NCI-H510A treated with DMSO at 0.1 percent for 48 hours (cell line): ENCODE results near the gene MAS1L.

Experiments used
- DNase-seq: peaks from one replicate; lab custom pipeline; 2025; lab: John Stamatoyannopoulos, UW

Gene MAS1L

DNA sequence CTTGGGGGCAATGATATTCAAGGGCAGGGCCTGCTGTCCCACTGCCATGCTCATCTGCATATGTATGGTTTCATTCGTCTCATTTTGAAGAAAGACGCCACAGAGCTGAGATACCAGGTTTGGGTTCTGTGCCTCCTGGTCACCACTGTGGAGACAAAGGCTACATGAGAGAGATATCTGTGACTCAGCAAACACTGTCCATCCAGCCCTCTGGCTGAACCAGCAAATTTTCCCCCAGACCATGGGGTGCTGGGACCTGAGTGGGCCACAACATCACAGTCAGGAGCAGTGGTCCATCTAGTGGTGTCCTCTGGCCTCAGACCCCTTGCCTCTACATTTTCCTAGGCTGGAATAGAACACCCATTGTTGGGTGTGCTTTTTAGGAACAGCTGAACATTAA lies at the start of gene MAS1L:
TSS of gene MAS1L (minus strand) at position 297 of the 400 bp plus-strand sequence. CDS start at position 243, 54 bp downstream.
- no peak for DNase-seq

GRCh38 chr6:29532320-29532951 lies 44.7 kb upstream of the MAS1L start:
- no peak for DNase-seq

- DNase-seq, result no peak
These were observed 43.9 kb upstream of the MAS1L start for GRCh38 chr6:29531668-29532067.

- no peak for DNase-seq
These were observed 43.0 kb upstream of the MAS1L start for GRCh38 chr6:29530671-29531310.

DNA sequence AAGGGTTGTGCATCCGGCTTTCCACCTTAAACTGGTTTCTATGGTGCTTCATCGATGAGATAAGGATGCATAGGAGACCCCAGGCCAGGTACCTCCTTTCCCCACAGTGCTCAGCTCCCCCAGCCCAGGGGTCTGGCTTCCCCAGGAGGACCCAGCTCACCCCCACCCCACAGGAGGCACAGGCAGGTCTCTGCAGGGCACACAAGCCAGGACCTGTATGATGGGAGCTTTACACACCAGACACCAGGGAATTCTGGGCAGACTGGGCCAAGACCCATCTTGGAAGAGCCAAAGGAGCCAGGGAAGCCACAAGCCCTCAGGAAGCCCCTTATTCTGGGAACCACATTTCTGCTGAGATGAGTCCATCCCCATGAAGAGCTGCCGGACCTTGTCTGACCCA lies 42.2 kb upstream of the MAS1L start:
- no peak for DNase-seq

DNA sequence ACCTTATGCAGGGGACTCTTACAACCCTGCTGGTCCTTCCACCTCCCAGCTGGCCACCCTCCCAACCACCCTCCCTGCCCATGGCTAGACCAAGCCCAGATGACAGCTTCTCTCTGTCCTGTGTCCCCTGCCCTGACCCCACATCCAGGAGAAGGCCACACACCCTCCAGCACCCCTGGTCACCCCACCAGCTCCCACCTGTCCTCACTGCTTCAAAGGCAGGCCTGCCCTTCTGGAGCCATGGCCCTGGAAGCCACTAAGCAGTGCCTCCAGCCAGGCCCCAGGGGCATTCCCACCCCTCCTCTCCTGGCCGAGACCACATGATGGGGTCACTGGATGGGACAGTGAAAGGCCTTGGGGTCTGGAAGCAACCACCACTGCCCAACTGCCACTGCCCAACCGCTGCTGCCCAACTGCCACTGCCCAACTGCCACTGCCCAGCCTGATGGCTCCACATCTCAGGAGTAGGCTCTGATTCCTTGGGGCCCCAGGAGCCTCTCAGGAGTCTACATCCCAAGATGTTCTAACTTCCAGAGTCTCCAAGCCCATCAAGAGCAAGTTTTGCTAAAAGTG lies 41.3 kb upstream of the MAS1L start:
- no peak for DNase-seq

DNA sequence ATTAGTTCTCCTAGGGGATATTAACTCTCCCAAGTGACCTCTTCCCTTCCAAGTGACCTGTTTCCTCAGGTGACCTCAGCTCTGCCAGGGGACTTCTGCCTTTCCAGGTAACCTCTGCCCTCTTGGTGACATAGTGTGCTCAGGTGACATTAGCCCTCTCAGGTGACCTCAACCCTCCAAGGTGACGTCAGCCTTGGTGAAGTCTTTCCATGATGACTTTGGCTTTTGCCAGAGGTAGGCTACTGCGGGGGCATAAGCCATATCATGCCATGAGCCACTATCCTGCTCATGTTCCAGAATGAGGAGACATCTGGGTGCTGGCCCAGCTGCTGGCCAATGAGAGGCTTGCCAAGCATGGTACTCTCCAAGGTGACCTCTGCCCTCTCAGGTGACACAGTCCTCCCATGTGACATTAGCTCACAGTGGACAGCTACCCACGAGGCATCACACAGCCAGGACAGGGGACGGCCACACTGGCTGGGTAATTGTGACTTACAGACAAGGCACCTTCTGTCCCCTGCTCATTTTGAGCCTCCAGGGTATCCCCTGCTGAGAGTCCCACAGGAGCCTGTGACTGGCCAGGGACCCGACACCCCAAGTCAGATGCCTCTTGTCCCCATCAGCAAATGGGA lies 40.7 kb upstream of the MAS1L start:
- no peak for DNase-seq

DNA sequence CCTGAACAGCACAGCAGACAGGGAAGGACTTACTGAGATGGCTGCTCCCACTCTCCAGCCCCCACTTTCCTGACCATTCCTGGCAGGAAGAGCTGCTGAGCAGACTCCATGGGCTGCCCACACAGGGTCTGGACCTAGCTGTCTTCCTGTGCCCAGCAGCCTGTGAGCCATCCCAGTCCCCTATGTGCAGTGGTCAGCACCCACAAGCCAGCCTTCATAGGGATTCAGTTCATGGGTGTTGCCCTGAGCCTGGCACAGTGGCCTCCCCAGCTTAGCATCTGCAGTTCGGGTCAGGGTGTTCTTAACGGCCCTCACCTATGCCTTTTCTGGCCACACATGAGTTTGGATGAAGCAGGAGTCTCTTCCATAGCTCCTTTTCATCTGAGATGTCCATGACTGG lies 39.8 kb upstream of the MAS1L start:
- no peak for DNase-seq

- DNase-seq, result no peak
These were observed 39.4 kb upstream of the MAS1L start for GRCh38 chr6:29527126-29527525.

- no peak for DNase-seq
These were observed 37.5 kb upstream of the MAS1L start for GRCh38 chr6:29525311-29525639.

DNA sequence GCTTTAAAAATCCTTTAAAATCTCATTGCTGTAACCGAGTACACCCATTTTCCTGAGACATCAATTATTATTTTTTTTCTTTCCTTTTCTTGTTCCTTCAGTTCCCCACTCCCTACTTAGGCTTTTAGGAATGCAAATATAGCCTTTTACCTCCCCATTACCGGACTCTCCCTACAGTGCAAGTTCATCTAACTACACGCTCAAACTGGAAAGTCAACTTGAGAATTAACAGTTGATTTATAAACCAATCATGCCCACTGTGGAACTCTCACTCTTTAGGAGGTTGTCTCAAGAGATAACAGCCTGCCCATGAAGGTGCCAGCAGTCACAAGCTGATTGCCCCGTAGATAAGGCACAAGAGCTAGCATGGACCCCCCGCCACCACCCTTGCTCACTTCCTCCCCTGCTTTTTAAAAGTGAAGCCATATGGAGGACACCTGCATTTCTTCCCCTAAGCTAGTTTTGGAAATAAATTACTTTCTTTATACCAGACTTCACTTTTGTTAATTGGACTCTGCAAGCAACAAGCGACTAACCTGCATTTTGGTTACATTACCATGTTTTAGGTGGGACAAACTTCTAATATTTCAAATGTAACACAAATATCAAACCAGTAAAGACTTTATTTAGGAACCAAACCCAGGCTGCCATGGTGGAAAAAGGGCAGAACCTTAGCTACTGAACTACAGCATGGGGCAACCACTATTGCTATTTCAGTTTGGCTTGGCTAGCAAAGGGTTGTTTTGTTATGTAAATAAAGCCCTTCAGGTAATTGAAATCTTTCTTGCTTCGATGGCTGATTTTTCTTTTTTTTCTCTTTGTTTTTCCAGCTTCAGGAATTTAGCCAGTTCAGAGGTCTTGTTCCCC lies 36.9 kb upstream of the MAS1L start:
- DNase-seq, result no peak

GRCh38 chr6:29524044-29524443 lies 36.3 kb upstream of the MAS1L start:
- DNase-seq, result no peak

GRCh38 chr6:29522227-29522626 lies 34.5 kb upstream of the MAS1L start:
- no peak for DNase-seq

DNA sequence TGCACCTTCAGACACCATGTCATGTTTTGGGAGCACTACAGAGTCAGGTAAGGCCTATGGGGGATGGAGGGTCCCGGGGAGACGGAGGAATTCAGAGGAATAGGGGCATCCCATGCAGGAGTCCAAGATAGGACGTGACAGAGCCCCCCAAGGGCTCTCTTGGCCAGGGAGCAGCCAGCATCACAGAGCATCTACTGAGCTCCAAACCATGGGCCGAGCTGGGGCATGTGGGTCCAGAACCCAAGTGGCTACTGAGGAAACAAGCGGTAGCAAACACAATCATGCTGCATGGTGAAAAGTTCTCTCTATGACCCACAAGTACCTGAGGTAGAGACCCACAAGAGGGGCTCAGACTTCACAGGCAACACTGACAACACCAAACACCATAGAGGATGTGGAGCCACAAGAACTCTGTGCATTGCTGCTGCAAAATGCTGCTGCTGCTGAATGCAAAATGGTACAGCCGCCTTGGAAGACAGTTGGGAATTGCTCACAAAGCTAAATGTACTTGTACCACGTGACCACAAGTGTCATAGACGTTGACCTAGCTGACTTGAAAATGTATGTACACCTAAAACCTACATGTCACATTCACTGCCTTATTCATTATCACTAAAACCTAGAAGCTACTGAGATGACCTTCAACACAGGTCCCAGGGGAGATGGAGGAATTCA lies 33.4 kb upstream of the MAS1L start:
- no peak for DNase-seq

GRCh38 chr6:29520232-29520631 lies 32.5 kb upstream of the MAS1L start:
- no peak for DNase-seq

DNA sequence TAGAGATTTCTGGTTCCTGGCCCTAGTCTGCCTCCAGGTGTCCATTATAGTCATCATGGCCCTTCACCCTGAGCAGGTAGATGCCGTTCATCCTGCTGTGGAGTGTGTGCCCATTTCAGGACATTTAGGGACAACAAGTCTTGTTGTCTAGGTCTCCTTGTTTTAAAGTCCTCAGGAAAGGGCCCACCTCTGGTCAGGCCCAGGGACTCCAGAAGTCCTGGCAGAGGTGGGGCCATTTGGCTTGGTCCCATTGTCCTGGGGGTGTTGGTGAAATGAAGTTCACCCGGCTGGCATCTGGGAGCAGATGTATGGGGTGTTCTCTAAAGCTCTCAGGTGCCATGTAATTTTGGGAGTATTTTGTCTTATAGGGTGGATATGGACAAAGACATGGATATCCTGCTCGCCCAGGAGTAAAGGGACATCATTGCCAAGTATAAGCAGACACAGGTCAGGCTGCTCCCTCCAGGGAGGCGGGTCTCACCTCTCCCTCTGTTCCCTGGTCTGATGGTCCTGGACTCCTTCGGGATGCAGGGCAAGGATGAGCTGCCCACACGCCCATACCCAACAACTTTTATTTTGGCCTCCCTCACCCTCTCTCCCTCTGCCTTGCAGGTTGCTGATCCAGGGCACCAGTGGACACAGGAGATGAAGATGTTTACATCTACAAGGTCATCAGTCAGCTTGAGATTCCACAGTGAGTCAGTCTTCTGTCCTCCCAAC lies 31.7 kb upstream of the MAS1L start:
- no peak for DNase-seq

GRCh38 chr6:29517728-29518440 lies 30.1 kb upstream of the MAS1L start:
- no peak for DNase-seq

- DNase-seq, result no peak
These were observed 29.5 kb upstream of the MAS1L start for GRCh38 chr6:29517245-29517644.

DNA sequence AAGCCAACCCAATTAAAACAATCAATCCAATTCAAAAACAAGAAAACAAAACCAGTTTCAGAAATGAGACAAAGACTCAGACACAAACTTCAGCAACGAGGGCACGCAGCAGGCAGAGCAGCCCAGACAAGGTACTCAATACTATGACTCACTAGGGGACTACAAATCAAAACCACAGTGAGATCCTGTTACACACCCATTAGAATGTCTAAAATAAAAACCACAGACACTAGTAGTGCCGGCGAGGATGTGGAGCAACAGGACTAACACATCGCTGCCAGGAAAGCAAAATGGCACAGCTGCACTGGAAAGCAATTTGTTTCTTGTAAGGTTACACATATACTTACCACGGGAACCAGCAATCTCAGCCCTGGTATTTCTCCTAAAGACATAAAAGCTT lies 28.4 kb upstream of the MAS1L start:
- no peak for DNase-seq

GRCh38 chr6:29510746-29511300 lies 23.1 kb upstream of the MAS1L start:
- no peak for DNase-seq
